ENCODE data around the gene GPX3. TPM values are rescaled to one million over a fixed set of nuclear protein-coding genes. Genes with fewer than 3 reads are reported as not detected.

GPX3 gene
- total and polyA plus RNA-seq, 10 of the 15 experiments (the other 5 are each of a cell fraction or from before 2014, with no cell fraction given): 0.04 to 1.0 (median 0.15) TPM; not detected in 3

- TF ChIP-seq ZBTB11 (CRISPR knock-in tag; IDR thresholded peaks at IDR 0.05) (no peak), SIN3A (IDR thresholded peaks at IDR 0.05; ENCODE audit: low read depth, low read length) (no peak)
Measured at GRCh38 chr5:151014680-151015343, 5.6 kb upstream of the GPX3 start (continued).

- H2AFZ ChIP-seq (ENCODE audit: control insufficient read depth, low read depth, low read length): no peak overlapping the region
- ChIA-PET CTCF (no interaction called here), SMC1A (ENCODE audit: uncharacterized antibody, unreplicated experiment) (interaction anchor here (1.0 to 1.4 kb wide), 2 partner anchors 9 to 35 kb away, joined by 3 to 4 read pairs; no protein-coding TSS in a partner anchor), POLR2A (no interaction called here), RAD21 (ENCODE audit: unreplicated experiment) (no interaction called here)
- H3K4me3 ChIP-seq: no peak overlapping the region
- no TSS peak for BruUV-seq (replicated peaks)
- no peaks in the 10 kb centered on the region for H3K9me3 ChIP-seq (replicated peaks; ENCODE audit: control insufficient read depth, insufficient read depth, low read length)
- no peaks in the 10 kb centered on the region for H3K4me1 ChIP-seq (ENCODE audit: control insufficient read depth, insufficient read depth, low read length)
- no peaks in the 10 kb centered on the region for H3K36me3 ChIP-seq (ENCODE audit: control insufficient read depth in 2 of 2, insufficient read depth in 2 of 2, low read length in 1 of 2)
- H3K9ac ChIP-seq (ENCODE audit: control insufficient read depth, insufficient read depth, low read length): no peak overlapping the region
- no peaks in the 10 kb centered on the region for H3K27me3 ChIP-seq (replicated peaks in 1 of 2; ENCODE audit: control insufficient read depth in 2 of 2, insufficient read depth in 2 of 2, low read length in 1 of 2)
- WGBS (ENCODE audit: insufficient coverage, insufficient replicate concordance, low lambda C conversion rate, missing lambda C conversion rate): 75% methylated on average over 7 of the region's 7 CpGs
- no peaks in the 10 kb centered on the region for H4K20me1 ChIP-seq (ENCODE audit: control insufficient read depth, insufficient read depth)
- no peak for FAIRE-seq
- in situ Hi-C loops (cut with MboI) (no loop called here), intact Hi-C loops (cut with micrococcal nuclease; ENCODE audit: unreplicated experiment) (no loop called here)
- ATAC-seq: no peak
- no peak for TF ChIP-seq USF1 (IDR thresholded peaks at IDR 0.05; ENCODE audit: borderline replicate concordance, extremely low read length, insufficient read depth, low read depth, low read length)
- TF ChIP-seq ZNF592 (IDR thresholded peaks at IDR 0.05): no peak
- no peak overlapping the region for H3K27ac ChIP-seq (ENCODE audit: control insufficient read depth, insufficient read depth)
- DNase-seq (ENCODE audit: low read depth, low spot score): no peak
- H3K79me2 ChIP-seq (ENCODE audit: control insufficient read depth, insufficient read depth, low read length): no peaks in the 10 kb centered on the region
- H3K4me2 ChIP-seq (ENCODE audit: control insufficient read depth, insufficient read depth): no peak overlapping the region
Measured at GRCh38 chr5:151015974-151016587, 4.3 kb upstream of the GPX3 start.
